ENCODE data around the gene GLIS1.

GLIS1 gene

GRCh38 chr1:53716150-53716549, 22.8 kb downstream of the GLIS1 start:
- DNase-seq: no peak

- no peak for DNase-seq
Measured at GRCh38 chr1:53715478-53715877, 23.5 kb downstream of the GLIS1 start.

- DNase-seq: no peak
Measured at GRCh38 chr1:53712276-53712675, 26.7 kb downstream of the GLIS1 start.

GRCh38 chr1:53710584-53710983, 28.4 kb downstream of the GLIS1 start:
- no peak for DNase-seq

GRCh38 chr1:53708687-53709086, 30.3 kb downstream of the GLIS1 start:
- no peak for DNase-seq

- no peak for DNase-seq
Measured at GRCh38 chr1:53706356-53706755, 32.6 kb downstream of the GLIS1 start.

GRCh38 chr1:53705446-53706096, 33.4 kb downstream of the GLIS1 start:
- DNase-seq: no peak

- DNase-seq: no peak
Measured at GRCh38 chr1:53704804-53705445, 34.0 kb downstream of the GLIS1 start.

GRCh38 chr1:53704304-53704703, 34.7 kb downstream of the GLIS1 start:
- no peak for DNase-seq

- DNase-seq: no peak
Measured at GRCh38 chr1:53703174-53703573, 35.8 kb downstream of the GLIS1 start.

- no peak for DNase-seq
Measured at GRCh38 chr1:53702341-53702740, 36.6 kb downstream of the GLIS1 start.

GRCh38 chr1:53700776-53701175, 38.2 kb downstream of the GLIS1 start:
- no peak for DNase-seq

- no peak for DNase-seq
Measured at GRCh38 chr1:53699981-53700380, 39.0 kb downstream of the GLIS1 start.

- DNase-seq: no peak
Measured at GRCh38 chr1:53698384-53698980, 40.5 kb downstream of the GLIS1 start.

GRCh38 chr1:53697721-53698383, 41.1 kb downstream of the GLIS1 start:
- DNase-seq: no peak

- no peak for DNase-seq
Measured at GRCh38 chr1:53696990-53697389, 42.0 kb downstream of the GLIS1 start.

- DNase-seq: no peak
Measured at GRCh38 chr1:53696571-53696970, 42.4 kb downstream of the GLIS1 start.

- no peak for DNase-seq
Measured at GRCh38 chr1:53696051-53696450, 42.9 kb downstream of the GLIS1 start.

GRCh38 chr1:53695116-53695515, 43.8 kb downstream of the GLIS1 start:
- DNase-seq: no peak

- no peak for DNase-seq
Measured at GRCh38 chr1:53694718-53695091, 44.3 kb downstream of the GLIS1 start.

GRCh38 chr1:53693773-53694717, 44.9 kb downstream of the GLIS1 start:
- DNase-seq: no peak

- no peak for DNase-seq
Measured at GRCh38 chr1:53693339-53693738, 45.6 kb downstream of the GLIS1 start.

- no peak for DNase-seq
Measured at GRCh38 chr1:53691326-53691725, 47.6 kb downstream of the GLIS1 start.

All from amniotic stem cell (primary cell).